ENCODE measurements around the gene HERC5.

Gene HERC5

DNA sequence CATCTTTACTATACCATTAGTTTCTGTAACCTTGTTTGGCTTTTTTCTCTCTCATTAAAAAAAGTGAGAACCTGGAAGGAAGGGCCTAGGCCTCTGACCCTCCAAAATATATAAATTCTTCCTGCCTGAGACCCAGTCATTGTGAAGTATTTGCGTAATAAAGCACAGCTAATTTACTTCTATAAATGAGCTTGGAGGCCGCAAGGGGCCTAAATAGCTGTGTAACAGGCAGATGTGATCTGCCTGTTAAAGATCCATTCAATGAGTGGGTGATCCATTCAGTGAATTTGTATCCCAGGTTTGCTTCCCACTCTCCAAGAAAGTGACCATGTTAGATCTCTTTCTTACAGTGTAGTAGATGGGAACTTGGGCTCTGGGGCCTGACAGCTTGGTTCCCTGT is 67.3 kb downstream of the HERC5 start:
- DNase-seq = no peak

DNA sequence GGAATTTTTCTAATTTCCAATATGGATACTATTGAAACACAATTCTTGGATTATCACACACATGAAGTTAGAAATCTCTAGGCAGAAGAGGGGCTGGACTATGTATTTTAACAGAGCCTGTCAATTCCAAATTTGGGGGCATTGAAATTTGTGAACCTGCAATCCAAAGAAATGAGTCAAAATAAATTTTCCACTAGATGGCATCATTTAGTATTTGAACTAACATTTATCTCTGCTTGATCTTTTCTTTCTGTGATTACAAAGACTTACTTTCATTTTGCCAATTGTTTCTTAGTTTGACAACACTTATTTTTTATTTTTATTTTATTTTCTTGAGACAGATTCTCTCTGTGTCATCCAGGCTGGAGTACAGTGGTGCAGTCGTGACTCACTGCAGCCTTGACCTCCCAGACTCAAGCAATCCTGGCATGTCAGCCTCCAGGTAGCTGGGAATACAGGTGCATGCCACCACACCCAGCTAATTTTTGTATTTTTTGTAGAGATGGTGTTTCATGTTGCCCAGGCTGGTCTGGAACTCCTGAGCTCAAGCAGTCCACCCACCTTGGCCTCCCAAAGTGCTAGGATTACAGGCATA is 69.4 kb downstream of the HERC5 start:
- no peak for DNase-seq

DNA sequence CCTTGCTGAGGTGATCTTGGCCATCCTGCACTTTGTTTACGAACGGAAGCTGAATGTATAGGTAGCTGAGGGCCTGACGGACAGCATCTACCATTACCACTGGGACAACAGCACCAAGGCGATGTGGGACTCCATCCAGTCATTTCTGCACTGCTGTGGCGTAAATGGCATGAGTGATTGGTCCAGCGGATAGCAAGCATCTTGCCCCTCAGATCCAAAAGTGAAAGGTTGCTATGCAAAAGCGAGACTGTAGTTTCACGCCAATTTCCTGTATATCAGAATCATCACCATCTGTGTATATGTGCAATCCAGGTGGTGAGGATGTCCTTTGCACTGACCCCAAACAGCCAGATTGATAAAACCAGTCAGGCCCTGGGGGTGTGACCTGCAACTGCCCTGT is 70.9 kb downstream of the HERC5 start:
- DNase-seq = no peak

DNA sequence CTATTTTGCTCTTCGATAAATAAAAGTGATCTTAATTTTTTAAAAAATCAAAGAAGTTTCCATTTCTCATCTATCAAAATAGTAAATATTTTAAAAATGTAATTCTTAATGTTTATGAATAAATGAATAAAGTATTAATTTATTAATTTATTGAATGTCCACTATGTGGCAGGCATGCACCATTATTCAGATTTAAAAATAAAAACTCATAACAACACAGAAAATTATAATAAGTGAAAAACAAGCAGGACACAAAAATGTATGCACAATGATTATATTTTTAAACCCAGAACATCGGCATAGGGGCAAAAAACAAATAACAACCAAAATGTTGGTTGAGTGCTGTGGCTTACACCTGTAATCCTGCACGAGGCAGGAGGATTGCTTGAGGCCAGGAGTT is 71.9 kb downstream of the HERC5 start:
- DNase-seq = no peak

DNA sequence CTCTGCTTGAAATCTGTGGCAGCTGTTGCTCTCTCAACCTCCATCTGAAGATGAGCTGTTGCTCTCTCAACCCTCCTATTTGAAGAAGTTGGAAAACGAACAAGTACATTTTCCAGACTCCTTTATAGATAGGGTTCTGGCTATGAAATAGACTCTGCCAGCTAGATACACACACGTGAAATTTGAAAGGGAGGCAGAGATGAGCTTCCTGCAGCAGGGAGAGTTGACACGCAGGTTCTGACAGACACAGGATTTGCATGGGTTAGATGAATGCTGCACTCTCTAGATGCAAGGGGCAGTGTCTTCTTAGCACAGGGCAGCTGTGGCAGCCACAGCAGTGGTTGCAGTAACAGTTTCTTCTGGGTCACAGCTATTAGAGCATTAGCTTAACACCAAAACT is 74.6 kb downstream of the HERC5 start:
- no peak for DNase-seq

DNA sequence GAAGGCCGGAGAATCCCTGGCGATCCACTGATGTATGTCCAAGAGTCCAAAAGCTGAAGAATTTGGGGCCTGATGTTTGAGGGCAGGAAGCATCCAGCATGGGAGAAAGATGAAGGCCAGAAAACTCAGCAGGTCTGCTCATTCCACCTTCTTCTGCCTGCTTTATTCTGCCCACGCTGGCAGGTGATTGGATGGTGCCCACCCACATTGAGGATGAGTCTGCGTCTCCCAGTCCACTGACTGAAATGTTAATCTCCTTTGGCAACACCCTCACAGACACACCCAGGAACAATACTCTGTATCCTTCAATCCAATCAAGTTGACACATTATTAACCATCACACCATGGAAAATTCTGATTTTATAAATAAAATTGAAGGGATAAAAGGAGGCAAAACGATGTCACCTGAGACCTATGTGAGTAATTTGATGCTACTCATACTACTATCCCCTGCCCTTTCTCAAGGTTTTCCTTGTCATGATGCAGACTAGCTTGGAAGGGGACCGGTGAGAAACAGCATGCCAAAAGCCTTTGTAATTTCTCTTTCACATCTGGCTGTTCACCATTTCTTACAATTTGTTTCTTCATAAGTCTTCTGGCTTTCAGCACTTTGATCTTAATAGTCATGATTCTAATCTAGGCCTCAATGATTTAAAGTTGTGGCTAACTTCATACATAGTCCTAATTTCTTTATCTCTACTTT is 76.3 kb downstream of the HERC5 start:
- no peak for DNase-seq

DNA sequence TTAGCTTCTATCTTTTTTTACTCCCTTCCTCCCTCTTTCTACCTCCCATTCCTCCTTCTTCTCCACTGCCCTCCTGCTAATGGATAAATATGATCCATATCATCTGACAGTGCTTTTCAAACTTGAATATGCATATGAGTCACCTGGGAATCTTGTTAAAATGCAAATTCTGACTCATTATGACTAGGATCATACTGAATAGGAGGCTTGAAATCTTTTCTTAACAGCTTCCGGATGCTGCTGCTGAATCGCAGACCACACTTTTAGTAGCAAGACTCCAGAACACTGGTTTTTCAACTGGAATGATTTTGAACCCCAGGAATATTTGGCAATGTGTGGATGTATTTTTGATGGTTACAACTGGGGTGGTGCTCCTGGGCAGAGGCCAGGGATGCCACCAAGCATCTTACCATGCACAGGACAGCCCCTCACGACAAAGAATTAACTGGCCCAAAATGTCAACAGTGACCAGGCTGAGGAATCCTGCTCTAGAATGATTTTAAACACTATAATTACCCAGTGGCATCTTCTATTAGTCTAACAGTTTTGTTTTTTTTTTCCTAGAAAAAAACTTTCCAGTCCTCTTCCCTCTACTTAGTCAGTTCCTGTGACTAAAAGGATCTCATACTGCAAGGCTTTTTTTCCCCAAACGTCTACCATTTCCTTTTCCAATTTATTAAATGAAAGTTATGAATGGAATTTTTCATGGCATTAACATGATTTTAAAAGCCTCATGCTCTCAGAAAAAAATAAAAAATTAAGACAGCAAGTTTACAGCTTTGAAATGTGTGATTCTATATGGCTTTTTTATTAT is 77.2 kb downstream of the HERC5 start:
- no peak for DNase-seq

DNA sequence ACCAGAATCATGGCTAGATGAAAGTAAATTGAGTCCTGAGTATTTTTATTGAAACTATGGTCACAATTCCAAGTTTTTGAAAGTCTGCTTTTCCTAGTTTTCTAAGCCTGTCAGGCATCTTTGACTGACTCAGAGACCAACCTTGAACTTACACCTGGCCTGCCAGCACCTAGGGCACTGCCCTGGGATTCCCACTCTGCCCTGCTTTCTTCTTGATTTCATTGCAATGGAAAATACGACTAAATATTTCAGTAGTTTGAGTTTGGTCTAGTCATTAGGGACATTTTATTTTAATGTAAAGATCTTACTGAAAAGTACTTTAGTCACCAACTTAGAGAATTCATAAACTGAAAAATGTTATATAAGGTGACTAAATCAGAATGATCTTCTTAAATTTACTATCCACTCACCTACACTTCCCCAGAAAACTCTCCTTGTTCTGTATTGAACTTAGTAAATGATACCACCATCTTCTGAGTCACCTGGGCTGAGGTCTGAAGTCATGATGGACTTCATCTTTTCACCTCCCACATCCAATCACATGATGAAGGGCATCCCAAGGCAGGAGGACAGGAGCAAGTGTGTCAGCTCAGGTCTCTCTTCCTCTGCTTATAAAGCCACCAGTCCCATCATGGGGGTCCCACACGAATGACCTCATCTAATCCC is 78.3 kb downstream of the HERC5 start:
- no peak for DNase-seq

DNA sequence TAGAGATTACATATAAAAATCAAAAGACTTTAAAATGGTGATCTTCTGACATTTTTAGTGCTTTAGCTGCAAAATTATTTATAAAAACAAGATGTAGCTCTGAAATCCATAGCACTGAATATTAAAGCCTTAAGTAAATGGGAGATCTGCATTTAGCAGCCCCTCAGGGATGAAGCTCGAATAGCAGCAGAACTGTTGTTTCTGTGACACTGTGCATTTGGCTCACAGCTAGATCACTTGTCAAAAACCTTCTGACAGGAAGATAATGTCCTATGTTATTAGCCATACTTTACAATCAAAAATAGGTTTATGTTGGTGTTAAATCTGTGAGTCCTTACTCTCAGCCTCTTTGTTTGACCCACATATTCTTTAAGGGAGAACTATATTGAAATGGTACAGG is 80.8 kb downstream of the HERC5 start:
- no peak for DNase-seq

DNA sequence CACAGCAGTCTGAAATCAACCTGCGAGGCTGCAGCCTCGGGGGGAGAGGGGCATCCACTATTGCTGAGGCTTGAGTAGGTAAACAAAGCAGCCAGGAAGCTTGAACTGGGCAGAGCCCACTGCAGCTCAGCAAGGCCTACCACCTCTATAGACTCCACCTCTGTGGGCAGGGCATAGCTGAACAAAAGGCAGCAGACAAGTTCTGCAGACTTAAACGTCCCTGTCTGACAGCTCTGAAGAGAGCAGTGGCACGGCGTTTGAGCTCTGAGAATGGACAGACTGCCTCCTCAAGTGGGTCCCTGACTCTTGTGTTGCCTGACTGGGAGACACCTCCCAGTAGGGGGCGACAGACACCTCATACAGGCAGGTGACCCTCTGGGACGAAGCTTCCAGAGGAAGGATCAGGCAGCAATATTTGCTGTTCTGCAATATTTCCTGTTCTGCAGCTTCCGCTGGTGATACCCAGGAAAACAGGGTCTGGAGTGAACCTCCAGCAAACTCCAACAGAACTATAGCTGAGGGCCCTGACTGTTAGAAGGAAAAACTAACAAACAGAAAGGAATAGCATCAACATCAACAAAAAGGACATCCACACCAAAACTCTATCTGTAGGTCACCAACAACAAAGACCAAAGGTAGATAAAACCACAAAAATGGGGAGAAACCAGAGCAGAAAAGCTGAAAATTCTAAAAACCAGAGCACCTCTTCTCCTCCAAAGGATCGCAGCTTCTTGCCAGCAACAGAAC is 82.6 kb downstream of the HERC5 start:
- DNase-seq = peak; percentile 71

DNA sequence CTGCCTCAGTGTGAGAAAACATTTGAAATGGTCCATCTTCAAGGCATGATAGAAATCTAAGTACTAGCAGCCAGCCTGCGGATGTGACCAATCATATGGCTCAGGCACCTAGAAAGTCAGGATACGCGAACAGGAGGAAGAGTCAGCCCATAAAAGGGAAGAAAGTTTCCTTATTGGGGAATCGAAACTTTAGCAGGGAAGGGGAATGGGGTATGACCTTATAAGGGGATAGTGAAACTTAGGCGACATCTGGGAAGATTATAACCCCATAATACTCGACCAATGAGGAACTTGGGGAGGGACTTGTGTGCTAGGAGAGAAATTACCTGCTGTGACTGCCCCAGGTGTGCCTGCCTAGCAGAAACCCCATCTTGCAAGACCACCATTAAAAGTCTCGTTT is 92.9 kb downstream of the HERC5 start:
- no peak for DNase-seq
